ENCODE results near the gene RAP2B.

RAP2B gene

DNA sequence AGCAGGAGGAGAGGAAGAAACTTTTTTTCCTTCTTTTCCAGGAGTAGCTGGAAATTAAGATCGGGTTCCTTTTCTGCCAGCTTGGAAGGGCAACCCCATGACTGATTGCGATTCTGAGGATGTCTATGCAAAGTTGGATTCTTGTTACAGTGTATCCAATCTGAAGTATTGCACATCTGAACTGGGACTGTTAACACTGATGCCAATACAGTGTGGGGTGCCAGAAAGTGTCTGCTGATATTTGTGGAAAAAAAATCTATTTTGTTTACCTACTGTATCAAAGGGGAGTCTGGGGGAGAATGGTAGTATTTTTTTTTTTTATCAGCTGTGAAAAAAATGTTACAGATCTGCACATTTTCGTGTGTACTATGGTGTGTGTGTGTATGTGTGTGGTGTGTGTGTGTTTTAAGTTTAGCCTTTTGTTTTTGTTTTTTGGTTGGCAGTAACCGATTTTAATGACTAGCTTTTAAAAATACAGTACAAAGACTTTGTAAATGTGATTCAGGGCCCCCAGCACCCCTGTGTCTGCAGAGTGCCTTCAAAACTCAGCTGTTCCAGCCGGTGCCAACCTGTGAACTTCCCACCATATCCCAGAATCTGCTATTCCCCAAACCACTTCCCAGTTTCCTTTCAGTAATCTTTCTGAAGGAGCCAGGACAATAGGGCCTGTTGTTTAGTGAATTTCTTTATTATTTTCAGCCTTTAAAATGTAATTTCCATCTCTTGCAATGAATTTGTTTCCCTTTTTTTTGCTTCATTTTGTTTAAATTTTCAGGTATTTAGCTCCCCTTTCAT lies 1.9 kb downstream of the RAP2B start:
- no peak for DNase-seq (ENCODE audit: low read depth in 1 of 2, low spot score in 1 of 2)
- no peak overlapping the region for H3K27ac ChIP-seq (replicated peaks)
- no peak for TF ChIP-seq GABPA (IDR thresholded peaks at IDR 0.05; ENCODE audit: low read depth)
- H3K4me3 ChIP-seq (replicated peaks; ENCODE audit: insufficient read depth, low read length): peak overlapping the region; percentile 90
- no peaks in the 10 kb centered on the region for H3K27me3 ChIP-seq (ENCODE audit: insufficient read depth, poor library complexity, severe bottlenecking)

- no peak for DNase-seq (ENCODE audit: low read depth in 1 of 2, low spot score in 1 of 2)
- Histone ChIP-seq H3K27me3 (ENCODE audit: insufficient read depth, poor library complexity, severe bottlenecking) (no peaks in the 10 kb centered on the region), H3K4me3 (replicated peaks; ENCODE audit: insufficient read depth, low read length) (no peak overlapping the region), H3K27ac (replicated peaks) (no peak overlapping the region)
- TF ChIP-seq POLR2AphosphoS5 (IDR thresholded peaks at IDR 0.05; ENCODE audit: low read depth) (no peak), CTCF (IDR thresholded peaks at IDR 0.05; ENCODE audit: insufficient read depth, low read length) (no peak), SPI1 (IDR thresholded peaks at IDR 0.05; ENCODE audit: borderline replicate concordance, low read depth) (no peak), GABPA (IDR thresholded peaks at IDR 0.05; ENCODE audit: low read depth) (no peak)
- TF ChIP-seq, protein P1, sequence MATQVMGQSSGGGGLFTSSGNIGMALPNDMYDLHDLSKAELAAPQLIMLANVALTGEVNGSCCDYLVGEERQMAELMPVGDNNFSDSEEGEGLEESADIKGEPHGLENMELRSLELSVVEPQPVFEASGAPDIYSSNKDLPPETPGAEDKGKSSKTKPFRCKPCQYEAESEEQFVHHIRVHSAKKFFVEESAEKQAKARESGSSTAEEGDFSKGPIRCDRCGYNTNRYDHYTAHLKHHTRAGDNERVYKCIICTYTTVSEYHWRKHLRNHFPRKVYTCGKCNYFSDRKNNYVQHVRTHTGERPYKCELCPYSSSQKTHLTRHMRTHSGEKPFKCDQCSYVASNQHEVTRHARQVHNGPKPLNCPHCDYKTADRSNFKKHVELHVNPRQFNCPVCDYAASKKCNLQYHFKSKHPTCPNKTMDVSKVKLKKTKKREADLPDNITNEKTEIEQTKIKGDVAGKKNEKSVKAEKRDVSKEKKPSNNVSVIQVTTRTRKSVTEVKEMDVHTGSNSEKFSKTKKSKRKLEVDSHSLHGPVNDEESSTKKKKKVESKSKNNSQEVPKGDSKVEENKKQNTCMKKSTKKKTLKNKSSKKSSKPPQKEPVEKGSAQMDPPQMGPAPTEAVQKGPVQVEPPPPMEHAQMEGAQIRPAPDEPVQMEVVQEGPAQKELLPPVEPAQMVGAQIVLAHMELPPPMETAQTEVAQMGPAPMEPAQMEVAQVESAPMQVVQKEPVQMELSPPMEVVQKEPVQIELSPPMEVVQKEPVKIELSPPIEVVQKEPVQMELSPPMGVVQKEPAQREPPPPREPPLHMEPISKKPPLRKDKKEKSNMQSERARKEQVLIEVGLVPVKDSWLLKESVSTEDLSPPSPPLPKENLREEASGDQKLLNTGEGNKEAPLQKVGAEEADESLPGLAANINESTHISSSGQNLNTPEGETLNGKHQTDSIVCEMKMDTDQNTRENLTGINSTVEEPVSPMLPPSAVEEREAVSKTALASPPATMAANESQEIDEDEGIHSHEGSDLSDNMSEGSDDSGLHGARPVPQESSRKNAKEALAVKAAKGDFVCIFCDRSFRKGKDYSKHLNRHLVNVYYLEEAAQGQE (IDR thresholded peaks at IDR 0.05; ENCODE audit: insufficient replicate concordance, low read depth): no peak
Measured at GRCh38 chr3:153165261-153165681, 3.2 kb downstream of the RAP2B start.

DNA sequence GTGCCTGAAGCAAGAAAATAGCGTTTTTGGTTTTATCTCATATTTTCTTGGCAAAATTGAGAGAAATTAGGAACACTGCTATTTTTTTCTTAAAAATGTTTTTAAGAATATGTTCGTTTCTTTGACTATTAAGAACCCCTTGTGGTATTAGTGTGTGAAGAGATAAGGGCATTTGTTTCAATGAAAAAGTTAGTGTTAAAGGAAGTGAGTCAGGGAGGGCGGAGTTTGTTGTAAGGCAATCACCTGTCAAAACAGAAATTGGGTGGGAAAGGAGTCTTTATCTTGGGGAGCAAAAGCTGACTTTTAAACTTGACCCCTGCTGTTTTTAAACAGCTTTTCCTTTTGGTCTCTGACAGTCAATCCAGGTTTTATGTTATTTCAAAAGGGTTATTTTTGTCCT lies 4.2 kb downstream of the RAP2B start:
- H3K4me3 ChIP-seq (replicated peaks; ENCODE audit: insufficient read depth, low read length): no peak overlapping the region
- H3K27me3 ChIP-seq (ENCODE audit: insufficient read depth, poor library complexity, severe bottlenecking): no peaks in the 10 kb centered on the region
- no peak overlapping the region for H3K27ac ChIP-seq (replicated peaks)
- TF ChIP-seq SPI1 (IDR thresholded peaks at IDR 0.05; ENCODE audit: borderline replicate concordance, low read depth) (no peak), POLR2AphosphoS5 (IDR thresholded peaks at IDR 0.05; ENCODE audit: low read depth) (no peak), CTCF (IDR thresholded peaks at IDR 0.05; ENCODE audit: insufficient read depth, low read length) (no peak), GABPA (IDR thresholded peaks at IDR 0.05; ENCODE audit: low read depth) (no peak)
- TF ChIP-seq, protein P1 (IDR thresholded peaks at IDR 0.05; ENCODE audit: insufficient replicate concordance, low read depth): no peak
- DNase-seq (ENCODE audit: low read depth in 1 of 2, low spot score in 1 of 2): no peak

- no peak overlapping the region for H3K4me3 ChIP-seq (replicated peaks; ENCODE audit: insufficient read depth, low read length)
- DNase-seq (ENCODE audit: low read depth in 1 of 2, low spot score in 1 of 2): no peak
- no peak overlapping the region for H3K27ac ChIP-seq (replicated peaks)
- TF ChIP-seq SPI1 (IDR thresholded peaks at IDR 0.05; ENCODE audit: borderline replicate concordance, low read depth) (no peak), POLR2AphosphoS5 (IDR thresholded peaks at IDR 0.05; ENCODE audit: low read depth) (no peak), CTCF (IDR thresholded peaks at IDR 0.05; ENCODE audit: insufficient read depth, low read length) (no peak), GABPA (IDR thresholded peaks at IDR 0.05; ENCODE audit: low read depth) (no peak)
- TF ChIP-seq, protein P1 (IDR thresholded peaks at IDR 0.05; ENCODE audit: insufficient replicate concordance, low read depth): no peak
- H3K27me3 ChIP-seq (ENCODE audit: insufficient read depth, poor library complexity, severe bottlenecking): no peaks in the 10 kb centered on the region
Measured at GRCh38 chr3:153166796-153167195, 4.8 kb downstream of the RAP2B start.

Measured in HL-60 (cell line).